H9 (cell line): Measurements from ENCODE around the gene GBP7. TPM values are rescaled to one million over a fixed set of nuclear protein-coding genes. Genes with fewer than 3 reads are reported as not detected.

Source experiments
- DNase-seq: peaks from one replicate; pipeline ENCODE4 v3.0.0-alpha.2; 2017
- H2AFZ ChIP-seq: one replicate; pipeline ENCODE4 v1.6.1; 2013; ENCODE audit warnings: mild to moderate bottlenecking, low read length, control low read depth, moderate library complexity
- H2AK5ac ChIP-seq: 2 replicates; pipeline ENCODE4 v1.6.1; 2013; ENCODE audit warnings: low read length, control low read depth, mixed read lengths; ENCODE audit not compliant: insufficient read length
- H2BK120ac ChIP-seq: one replicate; pipeline ENCODE4 v1.6.1; 2013; ENCODE audit warnings: low read depth, mild to moderate bottlenecking, low read length, control low read depth, inconsistent platforms; ENCODE audit not compliant: poor library complexity, severe bottlenecking
- H2BK12ac ChIP-seq: 2 replicates; pipeline ENCODE4 v1.6.1; 2013; ENCODE audit warnings: low read length, control low read depth, mixed read lengths, low read depth; ENCODE audit not compliant: insufficient read length
- H2BK15ac ChIP-seq: 2 replicates; pipeline ENCODE4 v1.6.1; 2013; ENCODE audit warnings: low read depth, low read length, control low read depth
- H2BK20ac ChIP-seq: one replicate; pipeline ENCODE4 v1.6.1; 2013; ENCODE audit warnings: low read depth, mild to moderate bottlenecking, low read length, control low read depth, inconsistent platforms; ENCODE audit not compliant: poor library complexity, severe bottlenecking
- H2BK5ac ChIP-seq: 2 replicates; pipeline ENCODE4 v1.6.1; 2013; ENCODE audit warnings: low read length, control low read depth, mixed read lengths; ENCODE audit not compliant: insufficient read length
- H3K14ac ChIP-seq: 2 replicates; pipeline ENCODE4 v1.6.1; 2013; ENCODE audit warnings: low read length, control low read depth; ENCODE audit not compliant: insufficient read depth
- H3K18ac ChIP-seq: 2 replicates; pipeline ENCODE4 v1.6.1; 2013; ENCODE audit warnings: low read depth, mild to moderate bottlenecking, mixed read lengths, low read length, control low read depth; ENCODE audit not compliant: insufficient read length
- H3K23ac ChIP-seq: 2 replicates; pipeline ENCODE4 v1.6.1; 2013; ENCODE audit warnings: low read length, control low read depth, mixed read lengths, low read depth; ENCODE audit not compliant: insufficient read length
- H3K23me2 ChIP-seq: 2 replicates; pipeline ENCODE4 v1.6.1; 2013; ENCODE audit warnings: low read depth, mild to moderate bottlenecking, mixed read lengths, low read length, control low read depth; ENCODE audit not compliant: insufficient read length, poor library complexity, severe bottlenecking
- H3K27ac ChIP-seq: 2 replicates; pipeline ENCODE4 v1.5.1; 2013; ENCODE audit warnings: low read length, control low read depth, mixed read lengths, low read depth; ENCODE audit not compliant: insufficient read length
- H3K27me3 ChIP-seq: 2 replicates; pipeline ENCODE4 v1.6.1; 2013; ENCODE audit warnings: low read length, control low read depth, inconsistent platforms; ENCODE audit not compliant: insufficient read depth
- H3K4ac ChIP-seq: 2 replicates; pipeline ENCODE4 v1.6.1; 2013; ENCODE audit warnings: low read depth, mild to moderate bottlenecking, control low read depth, inconsistent platforms, low read length, moderate library complexity
- H3K4me1 ChIP-seq: 2 replicates; pipeline ENCODE4 v1.6.1; 2013; ENCODE audit warnings: low read length, control low read depth, inconsistent platforms; ENCODE audit not compliant: insufficient read depth
- H3K4me2 ChIP-seq: 2 replicates; pipeline ENCODE4 v1.6.1; 2013; ENCODE audit warnings: low read length, control low read depth, mixed read lengths; ENCODE audit not compliant: insufficient read length, insufficient read depth
- H3K56ac ChIP-seq: 2 replicates; pipeline ENCODE4 v1.6.1; 2013; ENCODE audit warnings: low read depth, mild to moderate bottlenecking, mixed read lengths, low read length, control low read depth; ENCODE audit not compliant: insufficient read length
- H3K79me1 ChIP-seq: 2 replicates; pipeline ENCODE4 v1.6.1; 2013; ENCODE audit warnings: low read depth, mild to moderate bottlenecking, moderate library complexity, low read length, control low read depth, inconsistent platforms; ENCODE audit not compliant: insufficient read depth, poor library complexity, severe bottlenecking
- H3K79me2 ChIP-seq: 2 replicates; pipeline ENCODE4 v1.6.1; 2013; ENCODE audit warnings: low read length, control low read depth, inconsistent platforms; ENCODE audit not compliant: insufficient read depth
- H3K9ac ChIP-seq: 2 replicates; pipeline ENCODE4 v1.6.1; 2013; ENCODE audit warnings: low read length, control low read depth, mixed read lengths; ENCODE audit not compliant: insufficient read length; ENCODE audit errors: extremely low read depth
- H3K9me3 ChIP-seq: one replicate; pipeline ENCODE4 v1.6.1; 2013; ENCODE audit warnings: low read depth, low read length, inconsistent platforms; ENCODE audit not compliant: control insufficient read depth
- H3T11ph ChIP-seq: one replicate; pipeline ENCODE4 v1.6.1; 2013; ENCODE audit warnings: mild to moderate bottlenecking, low read length, control low read depth, inconsistent platforms
- H4K20me1 ChIP-seq: one replicate; pipeline ENCODE4 v1.6.1; 2013; ENCODE audit not compliant: control insufficient read depth, insufficient read length, insufficient read depth
- H4K5ac ChIP-seq: 2 replicates; pipeline ENCODE4 v1.6.1; 2013; ENCODE audit warnings: low read depth, mild to moderate bottlenecking, mixed read lengths, low read length, control low read depth; ENCODE audit not compliant: insufficient read length
- H4K8ac ChIP-seq: replicated peaks from 2 replicates; pipeline ENCODE4 v1.6.1; 2013; ENCODE audit warnings: low read length, control low read depth, mixed read lengths, low read depth; ENCODE audit not compliant: insufficient read length
- H4K91ac ChIP-seq: 2 replicates; pipeline ENCODE4 v1.6.1; 2013; ENCODE audit warnings: low read depth, mild to moderate bottlenecking, moderate library complexity, mixed read lengths, low read length, control low read depth; ENCODE audit not compliant: insufficient read length
- H3K27ac Mint-ChIP-seq, 3 experiments: 2 replicates in 2 of 3; 3 replicates in 1 of 3; pipeline ENCODE4 v1.8.0; 2020 to 2021; ENCODE audit warnings: mixed read lengths in 3 of 3, mild to moderate bottlenecking in 1 of 3, moderate library complexity in 1 of 3
- H3K27me3 Mint-ChIP-seq: 2 replicates; pipeline ENCODE4 v1.8.0; 2021; ENCODE audit warnings: low read depth, mild to moderate bottlenecking, moderate library complexity, mixed read lengths
- H3K36me3 Mint-ChIP-seq, 3 experiments: 2 replicates in 2 of 3; 3 replicates in 1 of 3; pipeline ENCODE4 v1.8.0; 2020 to 2021; ENCODE audit warnings: low read depth in 3 of 3, mixed read lengths in 3 of 3; ENCODE audit not compliant: insufficient read depth in 1 of 3
- H3K4me1 Mint-ChIP-seq, 2 experiments: 2 replicates each; pipeline ENCODE4 v1.8.0; 2020; ENCODE audit warnings: mixed read lengths in 2 of 2
- H3K4me3 Mint-ChIP-seq, 2 experiments: 2 replicates in 1 of 2; 3 replicates in 1 of 2; pipeline ENCODE4 v1.8.0; 2020 to 2021; ENCODE audit warnings: mild to moderate bottlenecking in 2 of 2, mixed read lengths in 2 of 2, moderate library complexity in 1 of 2
- H3K9me3 Mint-ChIP-seq, 2 experiments: 2 replicates in 1 of 2; 3 replicates in 1 of 2; pipeline ENCODE4 v1.8.0; 2020; ENCODE audit warnings: mild to moderate bottlenecking in 2 of 2, mixed read lengths in 2 of 2, moderate library complexity in 1 of 2
- WGBS: extraction: QIAGEN DNeasy Blood & Tissue Kit; methylation state at CpG from one replicate; pipeline ENCODE4 v1.1.7; 2013; ENCODE audit warnings: missing lambda C conversion rate, low lambda C conversion rate, mixed read lengths; ENCODE audit not compliant: insufficient read length; ENCODE audit errors: extremely low coverage; 5-methylcytosine and 5-hydroxymethylcytosine counted together
- total RNA-seq: library from RNA; stranded (reverse); gene quantifications from 2 replicates; pipeline ENCODE4 v1.2.1, GENCODE V29; 2021
- TF ChIP-seq, protein P1 (sequence below): fragments of 200-600 bp; sonication (generic); conservative IDR thresholded peaks from 3 replicates; pipeline ENCODE4 v1.8.0; 2021; ENCODE audit warnings: antibody characterized with exemption, mild to moderate bottlenecking

GBP7 gene
- total RNA-seq, 1 experiment from 2014 or later: not detected

DNA sequence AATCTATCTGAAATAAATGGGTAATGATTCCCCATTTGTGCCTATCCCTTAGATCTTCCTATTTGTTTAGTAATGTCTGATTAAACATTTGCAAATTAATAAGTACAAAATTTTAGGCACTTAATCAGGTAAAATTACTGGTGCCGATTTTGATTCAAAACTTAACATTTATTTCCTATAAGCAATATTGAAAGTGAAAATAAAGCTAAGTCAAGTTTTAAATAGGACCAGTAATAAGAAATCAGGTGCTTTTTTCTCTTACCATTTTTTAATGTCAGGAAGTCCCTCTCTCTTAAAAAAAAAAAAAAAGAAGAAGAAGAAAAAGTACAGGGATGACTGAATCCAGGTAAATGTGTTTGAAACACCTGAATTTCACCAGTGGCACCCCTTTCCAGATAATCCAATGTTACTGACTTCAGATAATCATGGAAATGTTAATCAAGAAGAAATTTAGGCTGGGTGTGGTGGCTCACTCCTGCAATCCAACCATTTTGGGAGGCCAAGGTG is 23.8 kb upstream of the GBP7 start:
- no peak overlapping the region for H4K8ac ChIP-seq
- H3K79me2 ChIP-seq: no peaks in the 10 kb centered on the region
- no peak overlapping the region for H3K27ac Mint-ChIP-seq
- no peak overlapping the region for H3T11ph ChIP-seq
- H2AFZ ChIP-seq: no peak overlapping the region
- H4K91ac ChIP-seq: no peak overlapping the region
- peaks cover 0 to 6% (median 3%) of the 10 kb centered on the region in 3 experiments; a peak in 4 of 7 replicates for H3K36me3 Mint-ChIP-seq
- H3K9me3 ChIP-seq: no peaks in the 10 kb centered on the region
- no peak overlapping the region for H2BK15ac ChIP-seq
- no peak overlapping the region for H3K14ac ChIP-seq
- H3K4ac ChIP-seq: no peak overlapping the region
- H3K4me3 Mint-ChIP-seq: no peak overlapping the region
- H3K4me2 ChIP-seq: no peak overlapping the region
- H3K9me3 Mint-ChIP-seq: peaks cover 7 to 9% of the 10 kb centered on the region in 2 experiments
- H2BK5ac ChIP-seq: no peak overlapping the region
- no peak overlapping the region for H3K56ac ChIP-seq
- H3K23ac ChIP-seq: no peak overlapping the region
- H3K4me1 Mint-ChIP-seq: peaks cover 4 to 9% of the 10 kb centered on the region in 2 experiments; a peak in 1 of 4 replicates
- H3K79me1 ChIP-seq: no peaks in the 10 kb centered on the region
- no peaks in the 10 kb centered on the region for H4K20me1 ChIP-seq
- no CpG with 5 or more reads among the region's 1 CpG for WGBS
- DNase-seq: no peak
- TF ChIP-seq, protein P1, sequence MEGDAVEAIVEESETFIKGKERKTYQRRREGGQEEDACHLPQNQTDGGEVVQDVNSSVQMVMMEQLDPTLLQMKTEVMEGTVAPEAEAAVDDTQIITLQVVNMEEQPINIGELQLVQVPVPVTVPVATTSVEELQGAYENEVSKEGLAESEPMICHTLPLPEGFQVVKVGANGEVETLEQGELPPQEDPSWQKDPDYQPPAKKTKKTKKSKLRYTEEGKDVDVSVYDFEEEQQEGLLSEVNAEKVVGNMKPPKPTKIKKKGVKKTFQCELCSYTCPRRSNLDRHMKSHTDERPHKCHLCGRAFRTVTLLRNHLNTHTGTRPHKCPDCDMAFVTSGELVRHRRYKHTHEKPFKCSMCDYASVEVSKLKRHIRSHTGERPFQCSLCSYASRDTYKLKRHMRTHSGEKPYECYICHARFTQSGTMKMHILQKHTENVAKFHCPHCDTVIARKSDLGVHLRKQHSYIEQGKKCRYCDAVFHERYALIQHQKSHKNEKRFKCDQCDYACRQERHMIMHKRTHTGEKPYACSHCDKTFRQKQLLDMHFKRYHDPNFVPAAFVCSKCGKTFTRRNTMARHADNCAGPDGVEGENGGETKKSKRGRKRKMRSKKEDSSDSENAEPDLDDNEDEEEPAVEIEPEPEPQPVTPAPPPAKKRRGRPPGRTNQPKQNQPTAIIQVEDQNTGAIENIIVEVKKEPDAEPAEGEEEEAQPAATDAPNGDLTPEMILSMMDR: no peak
- no peaks in the 10 kb centered on the region for H3K27me3 ChIP-seq
- H2BK12ac ChIP-seq: no peak overlapping the region
- H2AK5ac ChIP-seq: no peak overlapping the region
- H2BK20ac ChIP-seq: no peak overlapping the region
- H3K9ac ChIP-seq: no peak overlapping the region
- no peaks in the 10 kb centered on the region for H3K23me2 ChIP-seq
- H3K4me1 ChIP-seq: no peaks in the 10 kb centered on the region
- no peak overlapping the region for H3K27ac ChIP-seq
- H4K5ac ChIP-seq: no peak overlapping the region
- no peaks in the 10 kb centered on the region for H3K27me3 Mint-ChIP-seq
- no peak overlapping the region for H3K18ac ChIP-seq
- no peak overlapping the region for H2BK120ac ChIP-seq
